Measurements from ENCODE around the gene TTC7B.

DNA sequence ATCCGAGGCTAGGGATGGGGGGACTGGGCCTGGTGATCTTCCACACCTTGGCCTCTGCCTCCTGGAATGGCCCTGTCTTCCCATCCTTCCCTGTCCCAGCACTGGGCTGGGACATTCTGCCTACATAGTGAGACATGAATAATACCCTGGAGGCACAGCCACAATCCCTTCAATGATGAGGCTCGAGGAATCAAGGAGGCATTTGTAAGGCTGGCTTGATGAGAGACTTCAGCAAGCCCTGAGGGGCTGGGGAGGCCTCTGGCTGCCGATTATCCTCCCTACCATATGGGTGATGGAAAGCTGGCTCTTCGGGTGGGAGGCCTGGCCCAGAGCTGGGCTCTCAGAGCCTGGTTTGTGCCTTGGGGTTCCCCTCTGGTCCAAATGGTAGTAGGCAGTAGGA lies 326.9 kb downstream of the TTC7B start:
- TF ChIP-seq POLR2A (IDR thresholded peaks at IDR 0.05; ENCODE audit: extremely low read depth, insufficient read length): no peak
- TF ChIP-seq, protein P1, sequence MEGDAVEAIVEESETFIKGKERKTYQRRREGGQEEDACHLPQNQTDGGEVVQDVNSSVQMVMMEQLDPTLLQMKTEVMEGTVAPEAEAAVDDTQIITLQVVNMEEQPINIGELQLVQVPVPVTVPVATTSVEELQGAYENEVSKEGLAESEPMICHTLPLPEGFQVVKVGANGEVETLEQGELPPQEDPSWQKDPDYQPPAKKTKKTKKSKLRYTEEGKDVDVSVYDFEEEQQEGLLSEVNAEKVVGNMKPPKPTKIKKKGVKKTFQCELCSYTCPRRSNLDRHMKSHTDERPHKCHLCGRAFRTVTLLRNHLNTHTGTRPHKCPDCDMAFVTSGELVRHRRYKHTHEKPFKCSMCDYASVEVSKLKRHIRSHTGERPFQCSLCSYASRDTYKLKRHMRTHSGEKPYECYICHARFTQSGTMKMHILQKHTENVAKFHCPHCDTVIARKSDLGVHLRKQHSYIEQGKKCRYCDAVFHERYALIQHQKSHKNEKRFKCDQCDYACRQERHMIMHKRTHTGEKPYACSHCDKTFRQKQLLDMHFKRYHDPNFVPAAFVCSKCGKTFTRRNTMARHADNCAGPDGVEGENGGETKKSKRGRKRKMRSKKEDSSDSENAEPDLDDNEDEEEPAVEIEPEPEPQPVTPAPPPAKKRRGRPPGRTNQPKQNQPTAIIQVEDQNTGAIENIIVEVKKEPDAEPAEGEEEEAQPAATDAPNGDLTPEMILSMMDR (IDR thresholded peaks at IDR 0.05; ENCODE audit: low read depth, low read length): no peak

Data from NB4 (cell line).